Hypothalamus (tissue), 51 donors: ENCODE data around the gene RAP1GAP.

Source experiments
- DNase-seq, 51 donors: peaks; one replicate each; lab custom pipeline; 2025; lab: John Stamatoyannopoulos, UW

The RAP1GAP gene

DNA sequence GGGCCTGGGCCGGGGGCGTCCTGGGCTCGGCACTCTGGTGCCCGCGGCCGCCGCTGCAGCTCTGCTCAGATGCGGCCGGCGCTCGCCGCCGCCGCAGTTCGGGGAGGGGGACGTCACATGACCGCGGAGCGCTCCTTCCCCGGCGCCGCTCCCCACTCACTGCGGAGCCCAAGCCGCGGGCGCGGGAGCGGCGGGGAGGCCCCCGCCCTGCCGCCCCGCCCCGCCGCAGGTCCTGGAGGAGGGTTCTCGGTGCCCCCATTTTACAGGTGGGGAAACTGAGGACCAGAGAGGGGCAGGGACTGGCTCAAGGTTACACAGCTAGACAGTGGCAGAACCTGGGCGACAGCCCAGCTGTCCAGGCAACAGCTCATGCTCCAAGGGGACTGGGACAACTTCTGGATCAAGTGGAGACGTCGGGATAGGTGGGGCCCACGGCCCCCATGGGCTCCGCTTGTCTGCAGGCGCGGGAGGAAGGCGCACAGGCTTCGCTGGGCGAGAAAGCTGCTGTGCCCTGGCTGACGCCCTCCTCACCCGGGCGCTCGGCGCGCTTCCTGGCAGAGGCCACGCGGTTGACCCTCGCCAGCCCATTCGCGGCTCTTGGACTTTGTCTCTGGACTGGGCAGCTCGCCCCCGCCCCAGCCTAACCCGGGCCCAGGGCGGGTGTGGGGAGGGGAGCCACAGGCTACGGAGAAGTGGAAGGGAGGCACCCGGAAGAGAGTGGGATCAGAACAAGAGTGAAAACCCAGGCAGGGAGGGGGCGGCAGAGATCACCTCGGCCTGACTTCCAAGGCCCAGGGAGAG, at the start of gene RAP1GAP:
RAP1GAP (minus strand) TSS at position 100 of the 801 bp plus-strand sequence. CDS start 49,325 bp downstream, outside the sequence.
- peak in 16 of 51 donors; percentile 22 to 62 (median 44) for DNase-seq

GRCh38 chr1:21716169-21716568, 47.0 kb upstream of the RAP1GAP start:
- no peak for DNase-seq

GRCh38 chr1:21707891-21708290, 38.7 kb upstream of the RAP1GAP start:
- DNase-seq: no peak

- DNase-seq: no peak
These were observed 38.1 kb upstream of the RAP1GAP start for GRCh38 chr1:21707086-21707840.

DNA sequence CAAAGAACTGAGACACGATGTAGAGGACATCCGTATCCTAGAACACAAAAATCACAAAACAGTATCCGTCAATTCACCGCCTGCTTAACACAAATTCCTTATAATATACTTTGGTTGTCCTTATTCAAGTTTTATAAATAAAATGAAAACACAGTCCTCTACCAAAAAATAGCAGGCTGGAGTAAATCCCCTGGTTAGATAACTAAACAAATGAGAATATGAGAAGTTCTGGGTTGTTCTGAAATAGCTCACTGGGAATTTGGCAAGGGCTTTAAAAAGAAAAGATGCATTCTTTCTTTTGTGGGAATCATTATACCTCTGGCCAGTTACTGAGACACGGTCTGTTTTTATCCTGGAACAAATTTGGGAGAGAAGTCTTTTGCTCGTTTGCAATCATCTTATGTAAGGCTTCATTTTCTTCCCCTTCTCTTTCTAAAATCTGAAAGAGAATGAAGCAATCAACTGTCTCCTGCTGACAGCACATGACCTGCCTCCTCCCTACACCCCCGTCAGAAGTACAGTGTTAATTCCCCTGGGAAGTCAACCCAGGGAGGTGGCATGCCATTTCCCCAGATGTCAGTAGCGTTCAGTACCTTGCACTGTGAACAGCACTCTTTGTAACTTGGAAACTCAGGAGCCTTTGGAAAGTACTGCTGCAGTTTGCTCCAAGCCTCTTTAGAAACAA, 37.1 kb upstream of the RAP1GAP start:
- DNase-seq: peak in 14 of 51 donors; percentile 1 to 72 (median 8)

GRCh38 chr1:21705303-21705980, 36.3 kb upstream of the RAP1GAP start:
- DNase-seq: peak in 23 of 51 donors; percentile 1 to 63 (median 26)

- DNase-seq: peak in 1 of 51 donors; percentile 5
These were observed 35.0 kb upstream of the RAP1GAP start for GRCh38 chr1:21704145-21704544.

GRCh38 chr1:21703318-21703963, 34.3 kb upstream of the RAP1GAP start:
- peak in 3 of 51 donors; percentile 3 to 15 (median 14) for DNase-seq

DNA sequence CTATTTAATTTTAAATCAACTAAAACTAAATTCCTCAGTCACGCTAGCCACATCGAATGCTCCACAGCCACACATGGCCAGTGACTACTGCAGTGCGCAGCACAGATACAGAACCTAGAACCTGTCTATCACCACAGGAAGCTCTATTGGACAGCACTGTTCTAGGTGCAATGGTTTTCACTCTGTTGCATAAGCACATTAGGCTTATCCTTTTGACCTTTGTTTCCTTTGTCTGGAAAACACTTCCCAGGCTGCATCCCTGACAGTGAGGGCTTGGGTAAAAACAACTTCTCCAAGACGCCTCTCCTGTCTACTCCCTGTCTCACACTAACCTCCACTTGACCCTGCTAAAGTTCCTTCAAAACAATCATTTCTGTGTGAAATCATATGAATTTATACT, 33.6 kb upstream of the RAP1GAP start:
- DNase-seq: no peak

GRCh38 chr1:21701401-21701800, 32.2 kb upstream of the RAP1GAP start:
- DNase-seq: no peak

DNA sequence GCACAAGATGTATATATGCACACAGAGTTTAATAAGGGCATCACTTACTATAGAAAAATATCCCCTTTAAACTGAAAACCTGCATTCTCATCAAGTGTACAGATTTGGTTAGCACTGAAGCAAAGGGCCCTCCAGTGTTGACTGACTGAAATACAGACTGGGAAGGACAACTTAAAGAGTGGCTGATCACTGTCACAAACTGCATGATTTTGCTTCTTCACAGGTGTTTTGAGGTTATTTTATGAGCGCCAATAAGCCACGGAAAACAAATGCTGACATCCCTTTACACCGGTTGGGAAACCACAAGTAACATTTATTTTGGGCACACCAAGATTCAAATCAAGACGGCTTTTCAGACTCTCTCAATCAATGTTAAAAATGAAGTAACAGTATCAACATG, 30.9 kb upstream of the RAP1GAP start:
- no peak for DNase-seq

DNA sequence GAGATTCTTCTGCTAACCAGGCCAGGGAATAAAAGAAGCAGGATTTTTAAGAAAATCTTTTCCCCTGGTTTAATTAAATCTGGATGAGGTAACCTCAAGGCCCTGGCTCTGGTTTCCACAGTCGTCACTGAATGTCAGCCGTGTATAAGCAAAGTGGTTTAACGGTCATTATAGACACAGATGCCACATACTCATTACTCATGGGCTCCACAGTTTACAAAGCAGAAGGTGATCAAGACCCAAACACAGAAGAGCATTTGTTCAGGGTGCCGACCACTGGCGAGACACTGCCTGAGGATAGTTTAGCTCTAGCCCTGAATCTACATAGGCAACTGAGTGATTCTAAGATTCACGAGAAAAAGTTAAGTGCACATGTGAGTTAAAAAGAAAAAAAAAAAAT, 27.8 kb upstream of the RAP1GAP start:
- no peak for DNase-seq

DNA sequence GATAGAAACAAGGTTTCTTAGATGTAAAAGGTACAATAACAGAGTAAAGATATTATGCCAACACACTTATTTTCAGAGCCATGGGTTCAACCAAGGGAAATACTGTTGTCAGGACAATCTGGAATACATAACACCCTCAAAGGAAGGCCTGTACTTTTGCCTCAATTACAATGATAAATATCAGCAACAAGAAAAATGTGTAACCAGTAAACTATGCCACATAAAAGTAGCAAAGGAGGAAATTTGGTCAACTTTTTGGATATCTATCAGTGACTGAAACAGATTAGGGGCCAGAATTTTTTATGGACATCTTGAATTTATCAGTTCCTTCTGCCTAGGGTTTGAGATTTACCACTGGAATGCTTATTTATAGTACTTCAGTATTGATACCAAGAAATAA, 24.6 kb upstream of the RAP1GAP start:
- DNase-seq: no peak

GRCh38 chr1:21691739-21692138, 22.6 kb upstream of the RAP1GAP start:
- DNase-seq: no peak

GRCh38 chr1:21689661-21690372, 20.7 kb upstream of the RAP1GAP start:
- DNase-seq: no peak

- DNase-seq: no peak
These were observed 17.9 kb upstream of the RAP1GAP start for GRCh38 chr1:21687081-21687529.

GRCh38 chr1:21685946-21686678, 17.0 kb upstream of the RAP1GAP start:
- DNase-seq: no peak

- DNase-seq: no peak
These were observed 12.3 kb upstream of the RAP1GAP start for GRCh38 chr1:21681426-21681825.

DNA sequence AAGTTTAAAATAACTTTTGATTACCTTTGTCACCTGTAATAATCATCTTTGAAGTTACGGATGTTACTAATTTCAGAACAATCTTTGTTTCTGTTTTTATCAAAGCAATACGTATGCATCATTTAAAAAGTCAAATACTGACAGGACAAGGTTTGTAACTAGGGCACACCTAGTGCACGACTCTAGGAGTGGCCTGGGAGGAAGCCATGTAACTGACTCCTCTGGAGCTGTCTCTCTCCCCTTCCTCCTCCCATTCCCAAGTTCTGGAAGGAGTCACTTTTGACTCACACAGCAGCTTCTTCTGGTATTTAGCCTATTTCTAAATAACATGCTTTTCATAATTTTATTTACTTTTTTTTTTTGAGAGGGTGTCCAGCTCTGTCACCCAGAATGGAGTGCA, 11.8 kb upstream of the RAP1GAP start:
- DNase-seq: no peak
